Measurements from ENCODE around the gene ABCD4. TPM values are rescaled to one million over a fixed set of nuclear protein-coding genes. Genes with fewer than 3 reads are reported as not detected.

The ABCD4 gene
- total and polyA plus RNA-seq, 2 experiments from 2014 or later, result 60.5 to 73.1 TPM

- H2AFZ ChIP-seq, result no peak overlapping the region
- no peak overlapping the region for H3K4me2 ChIP-seq
- Mint-ChIP-seq H3K36me3 (ENCODE audit: low read depth) (no peaks in the 10 kb centered on the region), H3K9me3 (no peaks in the 10 kb centered on the region), H3K4me3 (no peak overlapping the region), H3K27me3 (ENCODE audit: insufficient read depth, low read depth, poor library complexity) (no peaks in the 10 kb centered on the region), H3K4me1 (peaks cover 14% of the 10 kb centered on the region), H3K27ac (no peak overlapping the region)
- no peaks in the 10 kb centered on the region; the same call in 1 of the 2 replicates for H3K4me1 ChIP-seq (ENCODE audit: insufficient read depth)
- no peaks in the 10 kb centered on the region for H4K20me1 ChIP-seq (replicated peaks; ENCODE audit: insufficient read depth)
- DNase-seq (ENCODE audit: low spot score), result no peak
- no peak overlapping the region for H3K27ac ChIP-seq (ENCODE audit: low read depth)
- H3K4me3 ChIP-seq, result no peak overlapping the region
- H3K9me2 ChIP-seq (ENCODE audit: insufficient read depth), result no peaks in the 10 kb centered on the region
- no peaks in the 10 kb centered on the region for H3K27me3 ChIP-seq (ENCODE audit: insufficient read depth)
- H3K79me2 ChIP-seq (replicated peaks; ENCODE audit: insufficient read depth), result no peaks in the 10 kb centered on the region
- H3K36me3 ChIP-seq (ENCODE audit: insufficient read depth), result no peaks in the 10 kb centered on the region
- no peak for ATAC-seq
- TF ChIP-seq, protein P1, sequence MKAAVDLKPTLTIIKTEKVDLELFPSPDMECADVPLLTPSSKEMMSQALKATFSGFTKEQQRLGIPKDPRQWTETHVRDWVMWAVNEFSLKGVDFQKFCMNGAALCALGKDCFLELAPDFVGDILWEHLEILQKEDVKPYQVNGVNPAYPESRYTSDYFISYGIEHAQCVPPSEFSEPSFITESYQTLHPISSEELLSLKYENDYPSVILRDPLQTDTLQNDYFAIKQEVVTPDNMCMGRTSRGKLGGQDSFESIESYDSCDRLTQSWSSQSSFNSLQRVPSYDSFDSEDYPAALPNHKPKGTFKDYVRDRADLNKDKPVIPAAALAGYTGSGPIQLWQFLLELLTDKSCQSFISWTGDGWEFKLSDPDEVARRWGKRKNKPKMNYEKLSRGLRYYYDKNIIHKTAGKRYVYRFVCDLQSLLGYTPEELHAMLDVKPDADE (IDR thresholded peaks at IDR 0.05), result no peak
- TF ChIP-seq JUNB (IDR thresholded peaks at IDR 0.05; ENCODE audit: unreplicated experiment) (no peak), EZH2phosphoT487 (IDR thresholded peaks at IDR 0.05; ENCODE audit: unreplicated experiment) (no peak), ZNF331 (CRISPR knock-in tag; IDR thresholded peaks at IDR 0.05; ENCODE audit: low read depth) (no peak), CTCF (conservative IDR thresholded peaks at IDR 0.05; ENCODE audit: low read depth in 2 of 2) (no peak), NANOG (IDR thresholded peaks at IDR 0.05; ENCODE audit: borderline replicate concordance) (no peak), ZNF114 (CRISPR knock-in tag; IDR thresholded peaks at IDR 0.05) (no peak), CREB1 (CRISPR knock-in tag; IDR thresholded peaks at IDR 0.05; ENCODE audit: low read depth) (no peak), ZNF462 (CRISPR knock-in tag; IDR thresholded peaks at IDR 0.05) (no peak), STAT1 (IDR thresholded peaks at IDR 0.05; ENCODE audit: unreplicated experiment) (no peak)
- TF ChIP-seq, protein P2, sequence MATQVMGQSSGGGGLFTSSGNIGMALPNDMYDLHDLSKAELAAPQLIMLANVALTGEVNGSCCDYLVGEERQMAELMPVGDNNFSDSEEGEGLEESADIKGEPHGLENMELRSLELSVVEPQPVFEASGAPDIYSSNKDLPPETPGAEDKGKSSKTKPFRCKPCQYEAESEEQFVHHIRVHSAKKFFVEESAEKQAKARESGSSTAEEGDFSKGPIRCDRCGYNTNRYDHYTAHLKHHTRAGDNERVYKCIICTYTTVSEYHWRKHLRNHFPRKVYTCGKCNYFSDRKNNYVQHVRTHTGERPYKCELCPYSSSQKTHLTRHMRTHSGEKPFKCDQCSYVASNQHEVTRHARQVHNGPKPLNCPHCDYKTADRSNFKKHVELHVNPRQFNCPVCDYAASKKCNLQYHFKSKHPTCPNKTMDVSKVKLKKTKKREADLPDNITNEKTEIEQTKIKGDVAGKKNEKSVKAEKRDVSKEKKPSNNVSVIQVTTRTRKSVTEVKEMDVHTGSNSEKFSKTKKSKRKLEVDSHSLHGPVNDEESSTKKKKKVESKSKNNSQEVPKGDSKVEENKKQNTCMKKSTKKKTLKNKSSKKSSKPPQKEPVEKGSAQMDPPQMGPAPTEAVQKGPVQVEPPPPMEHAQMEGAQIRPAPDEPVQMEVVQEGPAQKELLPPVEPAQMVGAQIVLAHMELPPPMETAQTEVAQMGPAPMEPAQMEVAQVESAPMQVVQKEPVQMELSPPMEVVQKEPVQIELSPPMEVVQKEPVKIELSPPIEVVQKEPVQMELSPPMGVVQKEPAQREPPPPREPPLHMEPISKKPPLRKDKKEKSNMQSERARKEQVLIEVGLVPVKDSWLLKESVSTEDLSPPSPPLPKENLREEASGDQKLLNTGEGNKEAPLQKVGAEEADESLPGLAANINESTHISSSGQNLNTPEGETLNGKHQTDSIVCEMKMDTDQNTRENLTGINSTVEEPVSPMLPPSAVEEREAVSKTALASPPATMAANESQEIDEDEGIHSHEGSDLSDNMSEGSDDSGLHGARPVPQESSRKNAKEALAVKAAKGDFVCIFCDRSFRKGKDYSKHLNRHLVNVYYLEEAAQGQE (IDR thresholded peaks at IDR 0.05; ENCODE audit: unreplicated experiment), result no peak
- H3F3A ChIP-seq (replicated peaks; ENCODE audit: low read depth), result no peaks in the 10 kb centered on the region
Observed at GRCh38 chr14:74333909-74334308, 31.2 kb upstream of the ABCD4 start.
